ENCODE results near the gene NBPF1.
"Not testable (repeated sequence)": the region's sequence is repeated elsewhere in the genome, so short reads cannot be mapped to it uniquely, and the experiment has no call there.

- TF ChIP-seq CTCF, POLR2A (IDR thresholded peaks at IDR 0.05): not testable (repeated sequence)
Measured at GRCh38 chr1:16623812-16624719, 10.7 kb upstream of the NBPF1 start.
